ENCODE measurements around the gene AXL. TPM values are rescaled to one million over a fixed set of nuclear protein-coding genes. Genes with fewer than 3 reads are reported as not detected.
"Not testable (repeated sequence)": the region's sequence is repeated elsewhere in the genome, so short reads cannot be mapped to it uniquely, and the experiment has no call there.

AXL gene
- not detected for total RNA-seq
- polyA plus RNA-seq: under 1 TPM in 2 of 3 donors, not detected in 1; 0.11 to 0.21 TPM
- total RNA-seq: 0 to 0.09 (median 0) reads per million in 6 experiments

DNA sequence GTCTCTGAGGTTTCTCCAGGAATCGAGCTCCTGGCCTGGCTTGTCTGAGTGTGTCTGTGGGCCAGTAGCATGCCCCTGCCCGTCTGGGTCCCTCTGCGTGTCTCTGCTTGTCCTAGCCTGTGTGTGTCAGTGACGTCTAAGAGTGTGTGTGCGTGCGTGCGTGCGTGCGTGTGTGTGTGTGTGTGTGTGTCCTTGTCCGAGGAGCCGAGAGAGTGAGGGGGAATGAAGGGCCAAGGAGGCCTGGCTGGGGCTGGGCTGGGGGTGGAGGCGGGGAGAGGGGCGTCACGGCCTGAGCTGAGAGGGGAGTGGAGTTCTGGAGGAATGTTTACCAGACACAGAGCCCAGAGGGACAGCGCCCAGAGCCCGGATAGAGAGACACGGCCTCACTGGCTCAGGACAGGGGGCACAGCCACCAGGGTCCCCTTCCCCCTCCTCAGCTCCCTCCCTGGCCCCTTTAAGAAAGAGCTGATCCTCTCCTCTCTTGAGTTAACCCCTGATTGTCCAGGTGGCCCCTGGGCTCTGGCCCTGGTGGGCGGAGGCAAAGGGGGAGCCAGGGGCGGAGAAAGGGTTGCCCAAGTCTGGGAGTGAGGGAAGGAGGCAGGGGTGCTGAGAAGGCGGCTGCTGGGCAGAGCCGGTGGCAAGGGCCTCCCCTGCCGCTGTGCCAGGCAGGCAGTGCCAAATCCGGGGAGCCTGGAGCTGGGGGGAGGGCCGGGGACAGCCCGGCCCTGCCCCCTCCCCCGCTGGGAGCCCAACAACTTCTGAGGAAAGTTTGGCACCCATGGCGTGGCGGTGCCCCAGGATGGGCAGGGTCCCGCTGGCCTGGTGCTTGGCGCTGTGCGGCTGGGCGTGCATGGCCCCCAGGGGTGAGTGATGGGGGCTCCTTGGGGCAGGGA, at the start of gene AXL:
TSS of gene AXL (plus strand) at position 609 of the 893 bp plus-strand sequence. CDS start at position 779, 170 bp downstream.
- POLR2A ChIA-PET: no interaction called here
- H3K27me3 Mint-ChIP-seq: peaks cover 13 to 64% (median 36%) of the 10 kb centered on the region in 5 donors

GRCh38 chr19:41172297-41173164, 46.5 kb upstream of the AXL start:
- Mint-ChIP-seq H3K4me3 (no peak overlapping the region), H3K9me3 (no peaks in the 10 kb centered on the region), H3K4me1 (peaks cover 17 to 23% (median 20%) of the 10 kb centered on the region in 4 donors), H3K36me3 (no peaks in the 10 kb centered on the region), H3K27me3 (peaks cover 0 to 2% (median 0%) of the 10 kb centered on the region in 5 donors), H3K27ac (peak overlapping the region in 2 of 10 donors; percentile 8 to 83)
- ATAC-seq (no peak), DNase-seq (no peak)
- POLR2A ChIA-PET: interaction anchor here (0.7 to 1.1 kb wide), 2 partner anchors 136 to 507 kb away, joined by 3 to 4 read pairs; no protein-coding TSS in a partner anchor

More for the DNA sequence above, at the start of gene AXL:
- Mint-ChIP-seq H3K36me3 (peaks cover 0 to 2% (median 0%) of the 10 kb centered on the region in 3 donors), H3K9me3 (no peaks in the 10 kb centered on the region), H3K4me3 (no peak within 1 kb of the TSS), H3K27ac (peak within 1 kb of the TSS in 5 of 10 donors; percentile 41 to 81 (median 49)), H3K4me1 (peaks cover 2 to 19% (median 9%) of the 10 kb centered on the region in 4 donors)
- no peak for DNase-seq
- ATAC-seq: no peak

- POLR2A ChIA-PET: no interaction called here
- Mint-ChIP-seq H3K4me3 (no peak overlapping the region), H3K9me3 (no peaks in the 10 kb centered on the region), H3K4me1 (peaks cover 14 to 23% (median 20%) of the 10 kb centered on the region in 4 donors), H3K27ac (peak overlapping the region in 7 of 10 donors; percentile 0 to 68 (median 36)), H3K27me3 (no peaks in the 10 kb centered on the region), H3K36me3 (no peaks in the 10 kb centered on the region)
- ATAC-seq (no peak), DNase-seq (no peak)
Measured at GRCh38 chr19:41174297-41174928, 44.6 kb upstream of the AXL start.

DNA sequence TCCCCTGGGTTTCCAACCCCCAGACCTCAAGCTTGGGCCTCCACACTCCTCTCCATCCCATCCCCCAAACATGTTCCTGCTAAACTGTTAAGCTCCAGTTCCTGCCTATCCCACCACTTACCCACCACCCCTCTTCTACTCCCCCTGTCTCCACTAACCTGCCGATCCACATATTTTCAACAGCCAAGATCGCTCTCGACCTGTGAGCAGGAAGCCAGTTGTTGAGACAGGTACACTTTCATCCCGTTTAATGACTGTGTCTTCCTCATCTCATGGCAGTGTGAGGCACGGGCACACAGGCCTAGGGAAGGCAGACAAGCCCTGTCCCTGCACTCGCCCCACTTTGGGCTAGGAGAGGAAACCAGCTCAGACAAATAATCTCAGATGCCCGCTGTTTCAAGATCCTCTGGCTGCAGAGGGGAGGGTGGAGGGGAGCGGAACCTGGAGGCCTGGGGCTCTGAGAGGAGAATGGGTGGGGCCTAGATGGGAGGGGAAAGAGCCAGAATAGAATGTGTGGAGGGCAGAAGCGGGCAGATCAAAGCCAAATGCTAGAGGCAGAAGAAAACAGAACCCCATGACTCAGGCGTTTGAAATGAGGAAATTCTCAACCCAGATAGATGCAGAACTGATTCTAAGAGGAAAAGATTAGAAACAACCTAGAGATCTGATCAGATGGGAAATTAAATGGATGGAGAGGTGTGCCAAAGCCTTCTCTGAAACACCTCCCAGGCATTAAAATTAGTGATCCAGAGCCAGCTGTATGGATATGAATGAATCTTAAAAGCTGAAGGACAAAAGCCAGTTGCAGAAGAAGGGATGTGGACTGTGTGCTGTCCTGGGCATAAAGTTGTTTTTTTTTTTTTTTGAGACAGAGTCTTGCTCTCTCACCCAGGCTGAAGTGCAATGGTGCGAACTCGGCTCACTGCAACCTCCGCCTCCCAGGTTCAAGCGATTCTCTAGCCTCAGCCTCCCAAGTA, 42.9 kb upstream of the AXL start:
- POLR2A ChIA-PET: interaction anchor here (0.9 to 1.0 kb wide), 2 partner anchors 88 to 176 kb away, joined by 3 read pairs; partner anchors contain the start of gene HNRNPUL1
- Mint-ChIP-seq H3K9me3 (no peaks in the 10 kb centered on the region), H3K4me1 (peaks cover 14 to 23% (median 20%) of the 10 kb centered on the region in 4 donors), H3K4me3 (peak overlapping the region; percentile 16 to 64 (median 58)), H3K27ac (peak overlapping the region; percentile 61 to 91 (median 82)), H3K27me3 (no peaks in the 10 kb centered on the region), H3K36me3 (no peaks in the 10 kb centered on the region)
- DNase-seq: peak in 8 of 10 donors; percentile 16 to 77 (median 38)
- ATAC-seq: peak; percentile 92 to 95

DNA sequence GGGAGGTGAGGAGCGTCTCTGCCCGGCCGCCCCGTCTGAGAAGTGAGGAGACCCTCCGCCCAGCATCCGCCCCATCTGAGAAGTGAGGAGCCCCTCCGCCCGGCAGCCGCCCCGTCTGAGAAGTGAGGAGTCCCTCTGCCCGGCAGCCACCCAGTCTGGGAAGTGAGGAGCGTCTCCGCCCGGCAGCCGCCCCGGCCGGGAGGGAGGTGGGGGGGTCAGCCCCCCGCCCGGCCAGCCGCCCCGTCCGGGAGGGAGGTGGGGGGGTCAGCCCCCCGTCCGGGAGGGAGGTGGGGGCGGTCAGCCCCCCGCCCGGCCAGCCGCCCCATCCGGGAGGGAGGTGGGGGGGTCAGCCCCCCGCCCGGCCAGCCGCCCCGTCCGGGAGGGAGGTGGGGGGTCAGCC, 38.9 kb upstream of the AXL start:
- H3K9me3 Mint-ChIP-seq, ATAC-seq, POLR2A ChIA-PET, H3K27me3 Mint-ChIP-seq, DNase-seq, H3K27ac Mint-ChIP-seq, H3K4me3 Mint-ChIP-seq, H3K36me3 Mint-ChIP-seq: not testable (repeated sequence)
- peaks cover 10 to 13% (median 13%) of the 10 kb centered on the region in 4 donors for H3K4me1 Mint-ChIP-seq

GRCh38 chr19:41186971-41187883, 31.8 kb upstream of the AXL start:
- Mint-ChIP-seq H3K9me3 (no peaks in the 10 kb centered on the region), H3K4me1 (peaks cover 0 to 8% (median 2%) of the 10 kb centered on the region in 4 donors), H3K27ac (peak overlapping the region in 1 of 10 donors; percentile 65), H3K4me3 (no peak overlapping the region), H3K36me3 (peaks cover 0 to under 1% (median 0%) of the 10 kb centered on the region in 3 donors), H3K27me3 (peaks cover 17 to 40% (median 20%) of the 10 kb centered on the region in 5 donors)
- no peak for DNase-seq
- POLR2A ChIA-PET: no interaction called here
- no peak for ATAC-seq

GRCh38 chr19:41187884-41188279, 31.1 kb upstream of the AXL start:
- ATAC-seq: no peak
- H3K36me3 Mint-ChIP-seq: peaks cover 0 to 6% (median 0%) of the 10 kb centered on the region in 3 donors
- POLR2A ChIA-PET: interaction anchor here (0.7 kb wide), 1 partner anchor 231 kb away, joined by 3 read pairs; no protein-coding TSS in a partner anchor

DNA sequence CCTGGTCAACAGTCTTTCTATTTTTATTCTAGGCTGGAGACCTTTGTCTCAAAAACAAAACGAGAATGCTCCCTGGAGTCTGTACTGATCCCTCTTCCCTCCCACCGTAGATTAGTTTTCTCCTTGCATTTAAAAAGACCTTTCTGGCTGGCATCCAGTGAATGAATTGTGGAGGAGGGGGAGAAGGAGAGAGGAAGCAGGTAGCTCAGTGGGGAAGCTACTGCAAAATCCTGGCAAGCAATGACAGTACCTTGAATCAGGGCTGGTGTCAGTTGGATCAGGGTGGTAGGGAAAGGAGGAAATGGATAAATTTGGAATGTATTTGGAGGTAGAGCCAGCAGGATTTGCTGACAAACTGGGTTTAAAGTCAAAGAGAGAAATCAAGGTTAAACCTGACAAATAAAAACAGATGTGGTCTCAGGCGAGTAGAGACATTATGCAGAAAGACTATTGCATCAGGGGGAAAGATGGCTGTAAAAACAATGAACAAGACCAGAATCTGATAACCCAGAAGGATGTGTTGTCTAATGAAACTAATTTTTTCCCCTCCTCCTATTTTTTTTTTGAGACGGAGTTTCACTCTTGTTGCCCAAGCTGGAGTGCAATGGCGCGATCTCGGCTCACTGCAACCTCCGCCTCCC, 29.5 kb upstream of the AXL start:
- ATAC-seq: no peak

More at GRCh38 chr19:41187884-41188279, 31.1 kb upstream of the AXL start:
- Mint-ChIP-seq H3K27ac (no peak overlapping the region), H3K4me3 (no peak overlapping the region), H3K4me1 (peaks cover 4 to 11% (median 8%) of the 10 kb centered on the region in 4 donors), H3K27me3 (peaks cover 23 to 47% (median 27%) of the 10 kb centered on the region in 5 donors), H3K9me3 (no peaks in the 10 kb centered on the region)
- DNase-seq: no peak

DNA sequence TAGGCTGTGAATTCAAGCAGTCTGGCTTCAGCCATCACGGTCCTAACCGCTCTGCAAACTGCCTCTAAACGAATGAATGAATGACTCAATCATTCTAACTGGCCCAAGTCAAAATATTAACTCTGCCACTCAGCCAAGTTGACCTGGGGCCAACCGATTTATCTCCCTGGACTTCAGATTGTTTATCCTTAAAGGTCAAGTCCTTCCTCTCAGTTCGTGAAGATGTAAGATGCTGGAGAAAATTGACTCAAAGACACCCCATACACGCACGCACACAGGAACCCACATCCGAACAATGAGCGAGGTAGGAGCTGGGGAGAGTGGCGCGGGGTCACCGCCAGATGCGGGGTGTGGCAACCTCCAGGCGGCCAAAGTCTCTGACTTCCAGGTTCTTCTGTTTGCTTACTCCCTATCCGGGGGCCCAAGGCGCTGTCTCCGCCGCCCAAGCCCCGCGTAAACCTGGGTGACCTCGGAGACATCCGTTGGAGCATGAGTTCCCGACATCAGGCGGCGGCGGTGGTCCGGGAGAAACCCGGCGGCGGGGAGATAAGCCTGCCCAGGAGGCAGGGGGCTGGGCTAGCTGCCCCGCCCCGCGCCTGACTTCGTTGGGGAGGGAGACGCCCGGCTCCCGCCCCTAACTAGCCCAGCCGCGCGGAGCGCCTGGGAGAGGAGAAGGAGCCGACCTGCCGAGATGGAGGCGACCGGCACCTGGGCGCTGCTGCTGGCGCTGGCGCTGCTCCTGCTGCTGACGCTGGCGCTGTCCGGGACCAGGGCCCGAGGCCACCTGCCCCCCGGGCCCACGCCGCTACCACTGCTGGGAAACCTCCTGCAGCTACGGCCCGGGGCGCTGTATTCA, 26.2 kb upstream of the AXL start, which contains the start of gene CYP2S1:
TSS of gene CYP2S1 (plus strand) at position 646 of the 856 bp plus-strand sequence. CDS start at position 692, 46 bp downstream.
- Mint-ChIP-seq H3K4me3 (peak within 1 kb of the TSS in 9 of 10 donors; percentile 19 to 72 (median 52)), H3K27me3 (peaks cover 28 to 78% (median 38%) of the 10 kb centered on the region in 5 donors), H3K36me3 (peaks cover 0 to 6% (median 0%) of the 10 kb centered on the region in 3 donors), H3K27ac (peak within 1 kb of the TSS in 3 of 10 donors; percentile 60 to 85 (median 81)), H3K9me3 (no peaks in the 10 kb centered on the region), H3K4me1 (peaks cover 11 to 22% (median 15%) of the 10 kb centered on the region in 4 donors)
- DNase-seq: peak in 2 of 10 donors; percentile 14 to 21
- ATAC-seq: peak; percentile 68 to 72
- POLR2A ChIA-PET: no interaction called here

More for the DNA sequence above, 29.5 kb upstream of the AXL start:
- DNase-seq: no peak
- Mint-ChIP-seq H3K4me1 (peaks cover 12 to 22% (median 16%) of the 10 kb centered on the region in 4 donors), H3K27ac (peak overlapping the region in 1 of 10 donors; percentile 84), H3K36me3 (peaks cover 0 to 6% (median 0%) of the 10 kb centered on the region in 3 donors), H3K27me3 (peaks cover 28 to 62% (median 34%) of the 10 kb centered on the region in 5 donors), H3K4me3 (no peak overlapping the region), H3K9me3 (no peaks in the 10 kb centered on the region)
- POLR2A ChIA-PET: interaction anchor here (0.6 kb wide), 1 partner anchor 1034 kb away, joined by 5 read pairs; no protein-coding TSS in a partner anchor
